H9 (cell line): ENCODE data around the gene POLDIP3. TPM values are rescaled to one million over a fixed set of nuclear protein-coding genes. Genes with fewer than 3 reads are reported as not detected.
"Not testable (repeated sequence)": the region's sequence is repeated elsewhere in the genome, so short reads cannot be mapped to it uniquely, and the experiment has no call there.

ENCODE experiments used
- DNase-seq: peaks from one replicate; pipeline ENCODE4 v3.0.0-alpha.2; 2017
- H2AFZ ChIP-seq: one replicate; pipeline ENCODE4 v1.6.1; 2013; ENCODE audit warnings: mild to moderate bottlenecking, low read length, control low read depth, moderate library complexity
- H2AK5ac ChIP-seq: 2 replicates; pipeline ENCODE4 v1.6.1; 2013; ENCODE audit warnings: low read length, control low read depth, mixed read lengths; ENCODE audit not compliant: insufficient read length
- H2BK120ac ChIP-seq: one replicate; pipeline ENCODE4 v1.6.1; 2013; ENCODE audit warnings: low read depth, mild to moderate bottlenecking, low read length, control low read depth, inconsistent platforms; ENCODE audit not compliant: poor library complexity, severe bottlenecking
- H2BK12ac ChIP-seq: 2 replicates; pipeline ENCODE4 v1.6.1; 2013; ENCODE audit warnings: low read length, control low read depth, mixed read lengths, low read depth; ENCODE audit not compliant: insufficient read length
- H2BK15ac ChIP-seq: 2 replicates; pipeline ENCODE4 v1.6.1; 2013; ENCODE audit warnings: low read depth, low read length, control low read depth
- H2BK20ac ChIP-seq: one replicate; pipeline ENCODE4 v1.6.1; 2013; ENCODE audit warnings: low read depth, mild to moderate bottlenecking, low read length, control low read depth, inconsistent platforms; ENCODE audit not compliant: poor library complexity, severe bottlenecking
- H2BK5ac ChIP-seq: 2 replicates; pipeline ENCODE4 v1.6.1; 2013; ENCODE audit warnings: low read length, control low read depth, mixed read lengths; ENCODE audit not compliant: insufficient read length
- H3K14ac ChIP-seq: 2 replicates; pipeline ENCODE4 v1.6.1; 2013; ENCODE audit warnings: low read length, control low read depth; ENCODE audit not compliant: insufficient read depth
- H3K18ac ChIP-seq: 2 replicates; pipeline ENCODE4 v1.6.1; 2013; ENCODE audit warnings: low read depth, mild to moderate bottlenecking, mixed read lengths, low read length, control low read depth; ENCODE audit not compliant: insufficient read length
- H3K23ac ChIP-seq: 2 replicates; pipeline ENCODE4 v1.6.1; 2013; ENCODE audit warnings: low read length, control low read depth, mixed read lengths, low read depth; ENCODE audit not compliant: insufficient read length
- H3K23me2 ChIP-seq: 2 replicates; pipeline ENCODE4 v1.6.1; 2013; ENCODE audit warnings: low read depth, mild to moderate bottlenecking, mixed read lengths, low read length, control low read depth; ENCODE audit not compliant: insufficient read length, poor library complexity, severe bottlenecking
- H3K27ac ChIP-seq: 2 replicates; pipeline ENCODE4 v1.5.1; 2013; ENCODE audit warnings: low read length, control low read depth, mixed read lengths, low read depth; ENCODE audit not compliant: insufficient read length
- H3K27me3 ChIP-seq: 2 replicates; pipeline ENCODE4 v1.6.1; 2013; ENCODE audit warnings: low read length, control low read depth, inconsistent platforms; ENCODE audit not compliant: insufficient read depth
- H3K4ac ChIP-seq: 2 replicates; pipeline ENCODE4 v1.6.1; 2013; ENCODE audit warnings: low read depth, mild to moderate bottlenecking, control low read depth, inconsistent platforms, low read length, moderate library complexity
- H3K4me1 ChIP-seq: 2 replicates; pipeline ENCODE4 v1.6.1; 2013; ENCODE audit warnings: low read length, control low read depth, inconsistent platforms; ENCODE audit not compliant: insufficient read depth
- H3K4me2 ChIP-seq: 2 replicates; pipeline ENCODE4 v1.6.1; 2013; ENCODE audit warnings: low read length, control low read depth, mixed read lengths; ENCODE audit not compliant: insufficient read length, insufficient read depth
- H3K56ac ChIP-seq: 2 replicates; pipeline ENCODE4 v1.6.1; 2013; ENCODE audit warnings: low read depth, mild to moderate bottlenecking, mixed read lengths, low read length, control low read depth; ENCODE audit not compliant: insufficient read length
- H3K79me1 ChIP-seq: 2 replicates; pipeline ENCODE4 v1.6.1; 2013; ENCODE audit warnings: low read depth, mild to moderate bottlenecking, moderate library complexity, low read length, control low read depth, inconsistent platforms; ENCODE audit not compliant: insufficient read depth, poor library complexity, severe bottlenecking
- H3K79me2 ChIP-seq: 2 replicates; pipeline ENCODE4 v1.6.1; 2013; ENCODE audit warnings: low read length, control low read depth, inconsistent platforms; ENCODE audit not compliant: insufficient read depth
- H3K9ac ChIP-seq: 2 replicates; pipeline ENCODE4 v1.6.1; 2013; ENCODE audit warnings: low read length, control low read depth, mixed read lengths; ENCODE audit not compliant: insufficient read length; ENCODE audit errors: extremely low read depth
- H3K9me3 ChIP-seq: one replicate; pipeline ENCODE4 v1.6.1; 2013; ENCODE audit warnings: low read depth, low read length, inconsistent platforms; ENCODE audit not compliant: control insufficient read depth
- H3T11ph ChIP-seq: one replicate; pipeline ENCODE4 v1.6.1; 2013; ENCODE audit warnings: mild to moderate bottlenecking, low read length, control low read depth, inconsistent platforms
- H4K20me1 ChIP-seq: one replicate; pipeline ENCODE4 v1.6.1; 2013; ENCODE audit not compliant: control insufficient read depth, insufficient read length, insufficient read depth
- H4K5ac ChIP-seq: 2 replicates; pipeline ENCODE4 v1.6.1; 2013; ENCODE audit warnings: low read depth, mild to moderate bottlenecking, mixed read lengths, low read length, control low read depth; ENCODE audit not compliant: insufficient read length
- H4K8ac ChIP-seq: replicated peaks from 2 replicates; pipeline ENCODE4 v1.6.1; 2013; ENCODE audit warnings: low read length, control low read depth, mixed read lengths, low read depth; ENCODE audit not compliant: insufficient read length
- H4K91ac ChIP-seq: 2 replicates; pipeline ENCODE4 v1.6.1; 2013; ENCODE audit warnings: low read depth, mild to moderate bottlenecking, moderate library complexity, mixed read lengths, low read length, control low read depth; ENCODE audit not compliant: insufficient read length
- H3K27ac Mint-ChIP-seq, 3 experiments: 2 replicates in 2 of 3; 3 replicates in 1 of 3; pipeline ENCODE4 v1.8.0; 2020 to 2021; ENCODE audit warnings: mixed read lengths in 3 of 3, mild to moderate bottlenecking in 1 of 3, moderate library complexity in 1 of 3
- H3K27me3 Mint-ChIP-seq: 2 replicates; pipeline ENCODE4 v1.8.0; 2021; ENCODE audit warnings: low read depth, mild to moderate bottlenecking, moderate library complexity, mixed read lengths
- H3K36me3 Mint-ChIP-seq, 3 experiments: 2 replicates in 2 of 3; 3 replicates in 1 of 3; pipeline ENCODE4 v1.8.0; 2020 to 2021; ENCODE audit warnings: low read depth in 3 of 3, mixed read lengths in 3 of 3; ENCODE audit not compliant: insufficient read depth in 1 of 3
- H3K4me1 Mint-ChIP-seq, 2 experiments: 2 replicates each; pipeline ENCODE4 v1.8.0; 2020; ENCODE audit warnings: mixed read lengths in 2 of 2
- H3K4me3 Mint-ChIP-seq, 2 experiments: 2 replicates in 1 of 2; 3 replicates in 1 of 2; pipeline ENCODE4 v1.8.0; 2020 to 2021; ENCODE audit warnings: mild to moderate bottlenecking in 2 of 2, mixed read lengths in 2 of 2, moderate library complexity in 1 of 2
- H3K9me3 Mint-ChIP-seq, 2 experiments: 2 replicates in 1 of 2; 3 replicates in 1 of 2; pipeline ENCODE4 v1.8.0; 2020; ENCODE audit warnings: mild to moderate bottlenecking in 2 of 2, mixed read lengths in 2 of 2, moderate library complexity in 1 of 2
- WGBS: extraction: QIAGEN DNeasy Blood & Tissue Kit; methylation state at CpG from one replicate; pipeline ENCODE4 v1.1.7; 2013; ENCODE audit warnings: missing lambda C conversion rate, low lambda C conversion rate, mixed read lengths; ENCODE audit not compliant: insufficient read length; ENCODE audit errors: extremely low coverage; 5-methylcytosine and 5-hydroxymethylcytosine counted together
- total RNA-seq: library from RNA; stranded (reverse); gene quantifications from 2 replicates; pipeline ENCODE4 v1.2.1, GENCODE V29; 2021

POLDIP3 gene
- total RNA-seq, 1 experiment from 2014 or later = 90.8 TPM

DNA sequence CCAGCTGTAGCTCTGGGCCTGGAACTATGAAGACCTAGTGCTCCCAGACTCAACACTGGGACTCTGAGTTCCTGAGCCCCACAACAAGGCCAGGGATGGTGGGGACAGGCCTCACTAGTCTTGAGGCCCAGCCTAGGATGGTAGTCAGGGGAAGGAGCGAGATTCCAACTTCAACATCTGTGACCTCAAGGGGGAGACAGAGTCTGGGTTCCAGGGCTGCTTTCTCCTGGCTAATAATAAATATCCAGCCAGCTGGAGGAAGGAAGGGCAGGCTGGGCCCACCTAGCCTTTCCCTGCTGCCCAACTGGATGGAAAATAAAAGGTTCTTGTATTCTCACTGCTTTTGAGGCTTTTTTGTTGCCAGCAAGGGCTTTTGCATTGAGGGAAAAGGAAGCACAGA, 40.6 kb downstream of the POLDIP3 start:
- not testable (repeated sequence) for H3K18ac ChIP-seq, H3K4me3 Mint-ChIP-seq, H2BK15ac ChIP-seq, H2BK5ac ChIP-seq, H3K27me3 Mint-ChIP-seq, H3K23me2 ChIP-seq, H3K9me3 ChIP-seq, H2AFZ ChIP-seq, H3K4me1 ChIP-seq, H3K79me1 ChIP-seq, H2AK5ac ChIP-seq, H2BK20ac ChIP-seq, H3K23ac ChIP-seq, H3K9me3 Mint-ChIP-seq, H3K27me3 ChIP-seq, H4K20me1 ChIP-seq, H2BK12ac ChIP-seq, H3K4me2 ChIP-seq, H3T11ph ChIP-seq, H3K79me2 ChIP-seq, H4K91ac ChIP-seq, H3K14ac ChIP-seq, H3K56ac ChIP-seq, H2BK120ac ChIP-seq, H3K27ac ChIP-seq, H4K5ac ChIP-seq, DNase-seq, H3K27ac Mint-ChIP-seq, H3K9ac ChIP-seq, H3K4ac ChIP-seq, H4K8ac ChIP-seq
- Mint-ChIP-seq H3K4me1 (peaks cover 3 to 11% of the 10 kb centered on the region in 2 experiments; a peak in 3 of 4 replicates), H3K36me3 (peaks cover 23 to 65% (median 44%) of the 10 kb centered on the region in 3 experiments)
- no CpG with 5 or more reads among the region's 1 CpG for WGBS

DNA sequence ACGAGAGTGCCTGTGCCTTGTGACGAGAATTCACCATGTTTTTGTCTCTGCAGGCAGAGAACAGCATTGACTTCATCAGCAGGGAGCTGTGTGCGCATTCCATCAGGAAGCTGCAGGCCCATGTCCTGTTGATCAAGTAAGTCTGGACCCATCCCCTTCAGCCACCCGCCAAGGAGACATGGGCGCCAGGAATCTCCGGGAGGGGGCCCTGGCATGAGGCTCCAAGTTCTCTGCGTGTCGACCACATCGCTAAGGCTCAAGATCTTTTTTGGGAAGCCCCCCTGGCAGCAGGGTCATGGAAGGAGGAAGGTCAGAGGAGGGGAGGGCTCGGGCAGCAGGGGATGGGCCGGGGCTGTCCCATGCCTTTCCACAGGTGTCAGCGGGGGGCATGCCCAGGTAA, 43.6 kb downstream of the POLDIP3 start:
- not testable (repeated sequence) for H3K79me1 ChIP-seq, H3T11ph ChIP-seq, H4K5ac ChIP-seq, DNase-seq, H2BK120ac ChIP-seq, H3K18ac ChIP-seq, H2BK12ac ChIP-seq, H3K23me2 ChIP-seq, H3K9me3 ChIP-seq, H2BK5ac ChIP-seq, H3K4me1 ChIP-seq, H2BK20ac ChIP-seq, H3K9ac ChIP-seq, H3K4ac ChIP-seq, H4K8ac ChIP-seq, H4K20me1 ChIP-seq, H3K27me3 ChIP-seq, H4K91ac ChIP-seq, H2AFZ ChIP-seq, H3K14ac ChIP-seq, H3K4me3 Mint-ChIP-seq, H2BK15ac ChIP-seq, H3K27ac ChIP-seq, H2AK5ac ChIP-seq, H3K27me3 Mint-ChIP-seq, H3K4me2 ChIP-seq, H3K9me3 Mint-ChIP-seq, H3K23ac ChIP-seq, H3K56ac ChIP-seq, H3K79me2 ChIP-seq
- H3K36me3 Mint-ChIP-seq = peaks cover 16 to 44% (median 27%) of the 10 kb centered on the region in 3 experiments
- WGBS = no CpG with 5 or more reads among the region's 12 CpGs
- H3K4me1 Mint-ChIP-seq = peaks cover 3 to 11% of the 10 kb centered on the region in 2 experiments; a peak in 3 of 4 replicates
- H3K27ac Mint-ChIP-seq = peak overlapping the region in 1 of 3 experiments; percentile 65; a peak in 1 of 7 replicates
